ENCODE measurements around the gene JAZF1.
A peak's percentile ranks its signal among the peaks of the same experiment; 100 is the strongest.

JAZF1 gene

DNA sequence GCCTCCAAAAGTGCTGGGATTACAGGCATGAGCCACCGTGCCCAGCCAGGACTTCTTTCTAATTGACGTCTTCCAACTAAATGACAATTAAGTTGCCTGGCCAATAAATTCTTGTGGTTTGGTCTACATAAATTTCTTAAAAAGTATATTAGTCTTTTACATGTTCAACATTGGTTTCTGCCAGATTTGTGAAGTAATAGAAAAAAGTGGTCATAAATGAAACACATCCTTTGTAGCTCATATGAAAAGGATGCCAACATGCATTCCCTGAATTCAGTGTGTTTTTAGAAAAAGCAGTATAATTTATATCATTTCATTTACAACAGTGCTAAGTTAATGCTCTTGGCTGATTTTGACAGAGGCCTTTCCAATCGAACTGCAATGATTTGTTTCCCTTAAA is 225.6 kb downstream of the JAZF1 start:
- DNase-seq: no peak

DNA sequence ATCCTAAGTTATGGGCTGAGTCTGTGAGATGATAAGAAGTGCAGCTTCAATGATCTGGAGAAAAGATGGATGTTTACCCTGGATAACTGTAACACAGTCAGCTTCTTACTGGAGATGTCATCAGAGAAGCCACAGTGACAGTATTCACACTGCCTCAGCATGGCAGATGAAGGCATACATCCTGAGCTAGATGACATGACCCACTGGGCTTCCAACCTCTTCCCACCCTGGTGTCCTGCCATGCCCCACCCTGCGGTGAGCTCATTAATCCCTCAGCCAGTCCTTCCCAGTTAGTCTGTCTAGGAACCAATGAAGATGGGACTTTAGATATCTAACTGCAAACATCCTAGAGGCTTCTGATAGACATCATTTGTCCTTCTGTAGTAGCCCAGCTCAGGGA is 226.8 kb downstream of the JAZF1 start:
- no peak for DNase-seq

DNA sequence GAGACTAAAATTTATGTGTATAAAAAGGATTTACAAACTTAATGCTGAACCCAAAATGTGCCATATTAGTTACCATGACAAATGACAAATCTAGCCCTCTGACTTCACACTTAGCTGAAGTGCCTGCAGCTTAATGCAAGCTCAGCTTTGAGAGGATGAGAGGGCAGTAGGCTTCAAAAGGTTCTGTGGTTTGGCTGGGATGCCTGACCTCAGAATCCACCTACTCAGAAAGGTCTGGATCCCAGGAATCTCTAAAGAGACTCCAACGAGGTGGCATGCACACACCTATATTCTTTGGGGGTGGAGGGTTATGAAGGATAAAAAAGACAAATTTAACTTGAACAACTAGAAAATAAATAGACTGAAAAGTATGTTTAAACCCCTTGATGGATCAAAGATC is 227.2 kb downstream of the JAZF1 start:
- DNase-seq: no peak

DNA sequence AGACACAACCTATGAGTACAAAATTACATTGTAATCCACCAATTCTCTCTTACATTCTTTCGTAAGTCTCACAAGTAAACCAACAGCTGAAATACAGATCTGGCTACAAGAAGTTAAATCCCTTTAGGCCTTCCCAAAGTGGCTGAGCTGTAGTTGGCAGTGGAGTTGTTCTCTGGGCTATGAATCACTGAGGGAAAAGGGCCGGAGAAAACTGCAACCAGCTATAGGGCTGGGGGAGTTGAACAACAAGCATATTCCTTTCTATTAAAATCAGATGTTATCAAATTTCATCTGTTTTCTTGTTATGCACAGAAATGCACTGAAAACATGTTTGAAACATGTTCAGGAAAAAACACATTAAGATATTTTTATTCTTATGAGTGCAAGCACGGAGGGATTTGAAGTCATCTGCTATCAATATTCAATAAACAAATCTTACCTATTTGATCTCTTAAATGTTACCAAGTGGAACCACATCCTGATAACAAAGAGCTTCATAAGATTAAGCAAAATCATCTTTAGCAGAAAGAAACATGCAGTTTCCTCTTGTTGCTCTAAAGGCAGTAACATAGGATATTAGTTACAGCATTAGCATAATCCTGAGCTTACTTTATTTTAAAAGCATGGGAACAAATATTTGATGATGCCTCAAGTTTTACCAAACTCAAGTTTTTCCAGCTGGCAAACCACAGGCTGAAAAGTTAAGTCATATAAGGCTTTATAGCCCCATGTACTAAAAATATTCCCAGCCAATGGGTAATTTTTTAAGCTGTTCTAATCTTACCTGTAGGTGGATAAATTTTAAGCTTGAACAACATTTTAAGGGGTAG is 227.9 kb downstream of the JAZF1 start:
- DNase-seq: no peak

DNA sequence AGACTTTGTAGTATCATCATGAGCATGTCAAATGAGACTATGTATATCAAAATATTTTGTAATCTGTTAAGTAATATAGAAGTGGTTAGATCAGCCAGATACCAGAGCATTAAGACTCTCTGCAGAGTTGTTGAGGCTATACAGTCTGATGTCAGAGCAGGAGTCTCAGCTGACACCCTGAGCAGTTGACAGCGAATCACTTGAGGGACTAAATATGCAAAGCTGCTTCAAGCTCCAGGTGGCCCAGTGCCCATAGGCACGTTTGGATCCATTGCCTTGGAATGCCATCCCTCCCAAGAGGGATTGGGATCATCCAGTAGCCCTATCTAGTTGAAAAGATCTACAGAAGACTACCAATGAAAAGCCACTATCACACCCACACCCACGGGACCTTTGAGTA is 230.5 kb downstream of the JAZF1 start:
- DNase-seq: no peak

DNA sequence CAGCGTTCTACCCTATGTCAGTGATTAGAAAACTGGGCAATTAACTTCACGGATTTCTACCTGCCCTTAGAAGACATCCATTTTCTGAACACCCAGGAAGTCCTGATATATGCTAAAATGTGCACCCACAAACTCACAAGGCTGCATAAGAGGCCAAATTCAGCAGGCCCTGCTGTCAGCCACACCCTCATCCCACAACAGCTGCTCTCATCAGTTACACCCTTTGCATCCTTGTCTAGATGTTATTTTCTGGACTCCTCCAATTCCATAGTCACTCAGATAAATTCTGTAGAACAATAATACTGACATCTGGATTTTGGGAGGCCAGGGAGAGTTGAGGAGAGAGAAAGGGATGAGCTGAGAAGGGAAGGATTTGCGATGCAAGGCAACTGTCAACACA is 231.7 kb downstream of the JAZF1 start:
- no peak for DNase-seq

DNA sequence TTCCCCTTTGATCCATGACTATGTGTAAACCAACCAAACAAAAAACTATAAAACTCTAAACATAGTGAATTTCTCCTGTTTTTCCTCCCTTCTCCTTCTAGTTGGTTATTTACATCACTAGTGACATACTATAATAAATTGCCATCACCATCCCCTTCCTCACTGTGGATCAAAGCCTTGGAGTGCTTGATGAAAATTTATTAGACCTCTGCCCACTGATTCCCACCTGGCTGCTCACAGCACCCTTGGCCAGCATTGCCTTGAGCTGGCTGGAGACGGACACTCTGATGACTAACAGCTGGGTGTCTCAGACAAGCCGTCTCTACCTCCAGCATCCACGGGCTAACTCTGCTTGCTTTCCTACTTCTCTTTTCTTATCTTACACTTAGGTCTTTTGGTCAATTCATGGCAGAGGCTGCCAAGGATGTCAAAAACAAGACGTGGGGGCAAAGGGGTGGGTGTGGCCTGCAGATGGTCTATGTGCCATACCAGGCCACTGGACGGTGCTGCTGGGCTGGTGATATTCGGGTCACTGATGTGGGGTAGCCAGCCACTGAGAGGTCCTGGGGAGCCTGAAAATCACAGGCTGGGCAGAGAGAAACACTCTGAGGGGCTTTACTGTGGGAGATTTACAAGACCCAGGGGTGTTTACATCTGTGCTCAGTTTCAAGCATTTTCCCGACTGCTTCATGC is 232.9 kb downstream of the JAZF1 start:
- DNase-seq: no peak

DNA sequence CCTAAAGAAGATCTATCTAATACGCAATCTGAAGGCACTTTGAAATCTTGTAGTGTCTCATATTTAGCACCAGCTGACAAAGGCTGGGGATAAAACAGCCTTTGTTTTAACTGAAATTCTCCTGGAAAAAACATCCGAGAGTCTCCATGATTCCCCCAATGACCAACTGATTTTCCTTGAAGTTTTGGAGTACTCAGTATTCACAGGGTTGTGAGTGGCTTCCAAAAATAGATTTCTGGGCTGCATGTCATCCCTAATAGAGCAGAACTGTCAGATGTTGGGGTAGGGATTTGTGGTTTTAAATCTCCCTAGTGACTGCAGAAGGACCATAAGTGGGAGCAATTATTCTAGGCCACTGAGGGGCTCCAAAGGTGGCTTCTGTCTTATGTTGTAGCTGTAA is 234.2 kb downstream of the JAZF1 start:
- DNase-seq: no peak

DNA sequence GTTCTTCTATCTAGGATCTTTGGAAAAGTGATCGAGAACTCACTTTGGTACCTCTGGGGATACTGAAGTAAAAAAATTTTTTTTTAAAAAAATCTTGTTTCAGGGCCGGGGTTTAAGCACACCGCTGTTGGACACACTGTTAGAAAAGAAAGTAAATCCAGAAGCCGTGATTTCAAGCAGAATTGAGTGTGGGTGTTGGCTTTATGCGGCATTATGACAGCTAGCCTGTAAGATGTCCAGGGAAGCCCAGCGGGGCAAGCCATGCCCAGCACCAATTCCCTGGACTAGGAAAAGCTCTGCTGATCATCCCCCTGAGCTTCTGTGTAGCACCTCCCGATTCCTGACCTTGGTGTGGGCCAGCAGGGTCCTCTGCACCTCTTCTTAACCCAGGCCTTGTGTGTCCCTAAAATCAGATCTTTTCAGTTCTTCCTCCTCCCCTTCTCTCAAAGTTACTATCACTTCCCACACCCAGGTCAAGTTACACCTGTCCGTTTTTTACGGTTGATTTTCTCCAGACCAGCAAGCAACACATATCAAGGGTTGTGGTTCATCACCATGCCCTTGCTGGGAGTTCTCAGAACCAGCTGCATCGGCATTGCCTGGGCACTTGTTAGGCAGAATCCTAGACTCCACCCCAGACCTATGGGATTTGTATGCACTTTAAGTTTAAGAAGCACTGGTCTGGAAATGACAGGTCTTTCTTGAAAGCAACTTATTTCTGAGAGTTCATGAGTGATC is 235.4 kb downstream of the JAZF1 start:
- DNase-seq: no peak

DNA sequence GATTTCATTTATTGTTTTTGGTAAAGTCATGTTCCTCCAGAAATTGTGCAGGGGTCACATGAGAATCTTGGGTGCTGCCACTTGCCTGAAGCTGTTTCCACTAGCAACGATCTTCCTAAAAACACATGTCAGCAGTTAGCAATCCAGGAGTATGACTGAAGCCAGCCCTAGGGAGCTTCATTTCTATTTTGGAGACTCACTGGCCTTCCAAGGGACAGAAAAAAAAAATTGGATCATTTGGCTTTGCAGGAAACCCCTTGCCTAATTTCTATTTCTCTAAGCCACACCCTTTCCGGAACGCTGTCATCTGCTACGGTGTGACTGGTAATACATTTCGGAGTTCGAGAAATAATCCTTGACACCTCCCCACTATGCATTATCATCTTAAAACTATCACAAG is 236.0 kb downstream of the JAZF1 start:
- no peak for DNase-seq

DNA sequence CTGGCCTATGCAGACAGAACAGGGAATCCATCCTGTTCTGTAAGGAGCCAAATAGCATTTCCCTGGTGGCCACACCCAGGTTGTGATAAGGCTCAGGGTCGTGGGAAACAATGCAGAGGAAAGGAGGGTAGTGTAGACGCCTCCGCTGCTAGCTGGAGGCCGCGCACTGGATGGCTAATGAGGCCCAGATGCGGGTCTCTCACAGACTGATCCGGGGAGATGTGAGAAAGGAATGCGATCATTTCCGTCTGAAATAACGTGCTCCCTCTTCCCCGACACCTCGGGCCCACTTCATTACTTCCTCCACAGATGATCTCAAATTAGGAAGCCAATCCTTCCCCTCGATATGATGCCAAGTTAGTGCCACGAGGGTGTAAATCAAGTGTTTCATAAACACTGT is 237.4 kb downstream of the JAZF1 start:
- DNase-seq: no peak

DNA sequence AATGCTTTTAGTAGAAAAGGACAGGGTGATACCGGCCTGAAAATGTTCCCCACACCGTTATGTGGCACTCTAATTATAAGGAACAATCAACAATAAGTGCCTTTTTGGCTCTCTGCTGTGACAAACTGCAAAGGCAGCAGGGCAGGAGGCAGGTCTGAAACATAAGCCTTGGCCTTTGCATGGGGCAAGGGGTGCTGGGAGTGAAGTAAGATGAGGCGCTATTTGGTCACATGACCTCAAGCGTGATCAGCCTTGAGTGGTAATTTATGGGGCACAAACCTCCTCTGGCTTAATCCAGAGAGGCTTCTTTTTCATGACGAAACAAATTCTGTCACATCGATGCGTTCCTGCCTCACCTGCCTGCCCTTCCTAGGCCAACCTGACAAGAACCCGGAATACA is 237.9 kb downstream of the JAZF1 start:
- no peak for DNase-seq

DNA sequence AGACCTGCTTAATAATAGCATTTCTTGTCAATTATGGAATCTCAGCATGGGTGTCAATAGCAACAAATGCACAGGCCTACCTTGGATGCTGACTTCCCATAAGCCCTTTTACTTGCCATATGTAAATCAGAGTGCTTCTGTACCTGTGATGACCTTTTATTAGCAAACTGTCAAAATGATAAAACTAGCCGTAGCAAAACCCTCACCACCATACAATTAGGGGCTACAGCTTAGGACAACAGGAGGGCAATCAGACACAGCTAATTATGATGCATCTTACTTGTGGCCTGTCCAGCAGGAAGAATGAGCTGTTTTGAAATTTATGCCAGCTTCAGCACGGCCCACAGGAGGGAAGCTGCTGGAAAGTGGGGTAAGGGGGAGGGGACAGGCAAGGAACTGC is 239.1 kb downstream of the JAZF1 start:
- no peak for DNase-seq

DNA sequence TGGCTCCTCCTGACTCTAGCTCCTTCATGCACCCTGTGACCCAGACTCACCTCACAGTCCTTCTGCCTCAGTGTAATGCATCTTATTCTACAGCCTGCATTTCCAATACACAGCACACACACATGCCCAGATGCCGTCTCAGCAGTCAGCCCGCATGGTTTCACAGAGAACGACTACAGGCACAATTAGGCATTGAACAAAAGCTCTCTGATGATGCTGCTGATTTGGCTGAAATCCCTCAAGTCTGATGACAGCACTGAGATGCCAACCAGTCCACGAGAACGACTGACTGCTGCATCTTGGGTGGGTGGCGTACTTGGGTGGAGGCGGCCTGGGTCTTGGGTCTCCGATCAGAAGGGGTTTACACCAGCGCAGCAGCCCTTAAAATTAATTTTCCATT is 240.3 kb downstream of the JAZF1 start:
- no peak for DNase-seq

DNA sequence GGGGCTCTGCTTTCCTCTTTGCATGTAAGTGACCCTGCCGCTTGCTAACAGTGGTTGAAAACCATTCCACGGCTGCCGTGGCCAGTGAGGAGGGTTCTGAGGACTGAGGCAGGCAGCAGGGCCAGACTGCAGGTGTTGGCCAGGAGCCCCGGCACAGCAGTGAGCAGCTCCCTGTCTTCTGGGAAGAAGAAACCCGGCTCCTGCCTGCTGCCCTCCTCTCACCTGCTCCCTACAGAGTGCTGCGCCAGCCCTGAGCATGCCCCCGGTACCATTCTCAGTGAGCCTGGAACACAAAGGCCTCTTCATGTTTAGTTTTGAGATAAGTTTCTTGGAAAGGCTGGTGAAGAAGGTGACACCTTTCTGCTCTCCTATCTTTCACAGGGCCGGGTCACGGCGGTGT is 240.7 kb downstream of the JAZF1 start:
- DNase-seq: no peak

DNA sequence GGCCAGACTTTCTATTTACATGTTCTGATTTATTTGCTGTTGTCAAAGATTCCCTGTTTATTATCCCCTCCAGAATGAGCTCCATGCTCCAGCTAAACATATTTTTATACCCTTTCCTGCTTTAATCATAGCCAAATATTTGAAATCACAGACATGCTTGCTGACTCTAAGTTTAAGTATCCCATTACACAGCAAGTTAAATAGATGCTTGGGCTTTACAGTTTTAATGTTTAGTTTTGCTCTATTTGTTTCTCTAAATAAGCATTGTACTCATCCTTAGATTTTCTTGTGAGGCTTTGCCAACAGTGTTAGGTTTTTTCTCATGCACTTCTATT is 243.9 kb downstream of the JAZF1 start:
- DNase-seq: no peak

DNA sequence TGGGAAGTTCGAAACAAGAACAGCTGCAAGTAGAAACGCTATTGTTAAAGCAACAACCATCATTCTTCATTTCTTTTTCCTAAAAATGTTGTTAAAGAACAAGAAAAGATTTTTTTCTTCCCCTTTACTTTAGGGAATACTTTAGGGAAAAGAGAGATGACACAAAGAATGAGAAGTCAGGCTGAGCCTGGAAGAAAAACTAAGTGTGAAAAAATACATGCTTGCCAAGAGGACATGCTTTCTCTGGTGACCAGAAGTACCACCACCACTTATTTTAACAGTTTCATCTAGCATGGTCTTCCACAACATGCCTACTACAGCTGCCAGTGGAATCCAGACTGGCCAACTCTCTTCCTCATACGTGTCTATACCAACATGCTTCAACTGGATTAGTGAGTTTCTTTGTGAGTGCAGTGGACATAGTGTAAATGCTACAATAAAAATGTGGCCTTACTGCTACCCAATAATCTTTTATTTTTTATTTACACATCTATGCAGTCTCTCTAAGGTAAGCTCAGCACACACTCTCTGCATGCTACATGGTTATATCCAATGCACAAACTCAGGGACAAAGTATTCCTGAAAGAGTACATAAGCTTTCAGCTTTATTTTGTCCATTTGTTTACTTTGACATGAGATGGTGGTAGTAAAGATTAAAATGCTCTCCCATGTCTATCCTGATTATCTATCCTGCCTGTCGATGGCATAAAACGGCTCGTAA is 244.4 kb downstream of the JAZF1 start:
- no peak for DNase-seq

DNA sequence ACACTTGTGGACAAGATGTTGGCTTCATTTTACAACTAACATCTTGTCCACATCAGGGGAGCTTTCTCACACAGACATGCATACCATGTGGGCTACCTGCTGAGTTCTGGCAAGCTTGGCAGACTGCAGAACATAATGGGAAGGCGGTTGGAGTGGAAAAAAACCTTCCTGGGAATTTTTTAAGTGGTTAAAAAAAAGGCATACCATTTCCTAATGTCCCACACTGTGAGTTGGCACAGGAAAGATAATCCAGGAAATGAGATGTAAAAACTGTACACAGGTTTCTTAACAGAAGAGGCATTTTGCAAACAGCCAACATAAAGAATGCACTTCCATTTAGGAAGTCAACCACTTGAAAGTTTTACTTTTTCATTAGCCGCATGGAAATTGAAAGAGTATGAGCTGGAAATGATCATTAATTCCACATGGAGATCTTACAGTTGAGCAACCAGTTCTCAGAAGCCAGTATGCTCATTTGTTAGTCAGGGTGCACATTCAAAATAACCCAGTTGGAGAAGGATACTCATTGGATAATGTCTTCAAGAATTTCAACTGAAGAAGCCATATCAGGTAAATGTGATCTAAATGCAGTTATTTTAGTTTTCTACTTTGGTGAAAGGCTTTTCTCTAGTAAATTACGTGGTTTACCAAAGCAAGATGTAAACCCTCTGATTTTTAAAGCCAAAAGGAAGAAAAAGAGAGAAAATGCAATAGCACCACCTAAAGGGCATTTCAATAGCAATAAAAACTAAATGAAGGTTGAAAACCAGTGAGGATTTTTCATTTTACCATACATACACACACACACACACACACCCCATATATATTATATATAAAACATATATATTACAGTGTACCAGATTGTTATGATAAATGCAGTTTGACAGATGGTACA is 246.7 kb downstream of the JAZF1 start:
- DNase-seq: peak; percentile 13

DNA sequence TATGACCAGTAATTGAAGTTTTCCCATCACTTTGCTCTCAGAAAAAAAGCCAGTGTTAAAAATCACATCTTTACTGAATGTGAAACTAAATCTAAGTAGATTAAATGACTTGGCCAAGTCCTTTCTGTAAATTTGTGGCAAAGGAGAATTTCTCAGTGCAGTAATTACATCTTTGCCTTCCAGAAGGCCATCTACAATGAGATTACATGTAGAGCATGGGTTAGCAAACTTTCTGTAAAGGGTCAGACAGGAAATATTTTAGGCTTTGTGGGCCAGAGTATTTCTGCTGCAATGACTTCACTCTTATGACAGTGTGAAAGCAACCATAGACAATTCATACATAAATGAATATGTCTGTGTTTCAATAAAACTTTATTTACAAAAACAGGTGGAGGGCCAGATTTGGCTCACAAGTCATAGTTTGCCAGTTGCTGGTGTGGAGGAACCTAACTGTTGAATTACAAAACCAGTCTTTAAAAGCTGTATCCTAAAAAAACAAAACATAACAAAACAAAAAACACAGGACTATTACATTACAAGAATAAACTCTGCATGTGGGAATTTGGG is 249.6 kb downstream of the JAZF1 start:
- DNase-seq: peak; percentile 9

DNA sequence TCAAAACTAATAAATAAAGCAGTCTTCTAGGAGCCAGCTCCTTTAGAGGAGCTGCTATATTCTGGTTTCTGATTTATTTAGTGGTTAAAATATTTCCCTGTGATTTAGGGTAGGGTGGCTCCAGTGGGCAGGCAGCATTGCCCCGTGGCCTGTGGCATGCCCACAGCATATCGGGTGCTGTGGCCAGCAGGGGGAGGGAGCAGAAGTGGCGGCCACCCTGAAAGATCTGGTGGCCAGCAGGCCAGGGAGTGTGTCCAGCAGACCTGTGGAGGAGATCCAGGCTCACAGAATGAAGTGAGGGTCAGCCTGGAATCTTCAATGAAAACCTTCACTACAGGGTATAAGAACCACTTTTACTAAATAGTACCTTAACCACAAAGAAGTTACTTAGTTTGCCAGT is 251.5 kb downstream of the JAZF1 start:
- no peak for DNase-seq

DNA sequence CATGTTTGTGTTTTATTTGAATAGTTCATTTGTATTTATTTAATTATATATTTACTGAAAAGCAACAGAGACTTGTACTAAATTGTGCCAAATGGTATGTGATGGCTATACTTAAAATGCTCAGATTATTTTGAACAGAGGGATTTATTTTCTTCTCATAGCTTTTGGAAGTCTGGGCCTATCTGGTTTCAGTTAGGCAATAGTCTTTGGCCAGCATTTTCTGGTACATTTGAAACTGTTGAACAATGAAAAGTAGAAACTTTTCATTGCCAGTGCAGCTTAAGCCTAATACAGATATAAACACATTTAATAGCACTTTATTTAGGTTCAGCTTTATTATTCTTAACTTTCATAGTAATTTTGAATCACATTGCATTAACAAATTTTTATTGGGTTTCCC is 252.6 kb downstream of the JAZF1 start:
- DNase-seq: no peak

DNA sequence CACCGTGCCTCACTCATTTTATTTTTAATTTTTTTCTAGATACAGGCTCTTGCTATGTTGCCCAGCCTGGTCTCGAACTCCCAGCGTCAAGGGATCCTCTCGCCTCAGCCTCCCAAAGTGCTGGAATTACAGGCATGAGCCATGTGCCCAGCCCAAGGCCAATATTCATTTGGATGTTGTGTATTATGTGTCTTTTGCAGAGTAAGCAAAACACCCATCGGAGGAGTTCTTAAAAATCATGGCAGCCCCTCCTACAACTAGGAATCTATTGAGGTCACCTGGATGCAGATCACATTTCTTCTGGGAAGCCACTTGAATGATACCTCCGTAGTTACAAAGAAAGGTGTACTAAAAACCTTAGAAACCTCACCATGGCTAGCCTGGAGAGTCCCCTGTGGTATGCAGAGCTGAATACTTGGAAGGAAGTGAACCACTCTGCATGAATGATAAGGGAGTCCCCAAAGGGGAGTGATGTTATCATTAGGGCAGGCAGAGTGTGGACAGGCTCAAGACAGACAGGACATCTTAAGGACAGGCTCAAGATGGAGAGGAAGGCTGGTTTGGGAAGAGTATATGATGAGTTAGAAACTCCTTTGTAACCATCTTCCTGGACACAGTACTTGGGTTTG is 254.9 kb downstream of the JAZF1 start:
- no peak for DNase-seq
